ENCODE measurements around the gene ACD. TPM values are rescaled to one million over a fixed set of nuclear protein-coding genes. Genes with fewer than 3 reads are reported as not detected.
A peak's percentile ranks its signal among the peaks of the same experiment; 100 is the strongest.

The ACD gene
- total RNA-seq, 1 experiment from 2014 or later, result 34.1 TPM

DNA sequence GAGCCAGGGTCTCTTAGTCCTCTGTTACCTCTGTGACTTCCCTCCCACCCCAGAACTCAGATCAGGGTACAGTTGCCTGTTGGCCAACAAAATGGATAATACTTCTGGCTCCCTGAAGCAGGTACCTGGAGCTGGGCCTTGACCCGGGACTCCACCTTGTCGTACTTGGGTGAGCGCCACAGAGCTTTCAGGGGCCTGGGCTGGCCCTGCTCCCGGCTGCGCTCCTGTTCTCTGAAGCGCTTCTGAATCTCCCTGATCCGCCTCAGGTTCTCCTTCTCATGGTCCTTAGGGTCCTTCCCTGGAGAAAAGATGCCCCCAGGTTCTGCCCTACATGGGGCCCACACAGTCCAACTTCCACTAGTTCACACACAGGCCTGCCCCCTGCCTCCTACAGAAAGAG is 4.8 kb upstream of the ACD start:
- Mint-ChIP-seq H3K4me3 (peak overlapping the region; percentile 38 to 54; a peak in 3 of 5 replicates), H3K36me3 (ENCODE audit: insufficient read depth in 1 of 3, low read depth in 3 of 3) (peaks cover 3 to 11% (median 8%) of the 10 kb centered on the region in 3 experiments; a peak in 5 of 7 replicates), H3K27ac (no peak overlapping the region), H3K27me3 (ENCODE audit: low read depth) (peaks cover 4% of the 10 kb centered on the region), H3K9me3 (no peaks in the 10 kb centered on the region), H3K4me1 (peaks cover 9 to 30% of the 10 kb centered on the region in 2 experiments; a peak in 3 of 4 replicates)
- no peak overlapping the region for H2BK120ac ChIP-seq (ENCODE audit: low read depth, low read length, poor library complexity, severe bottlenecking)
- DNase-seq, result no peak
- H3K23me2 ChIP-seq (ENCODE audit: insufficient read length, low read depth, low read length, poor library complexity, severe bottlenecking), result peaks cover 11% of the 10 kb centered on the region
- no peak overlapping the region for H3K23ac ChIP-seq (ENCODE audit: insufficient read length, low read depth, low read length)
- H3K56ac ChIP-seq (ENCODE audit: insufficient read length, low read depth, low read length), result no peak overlapping the region
- no peak overlapping the region for H3K14ac ChIP-seq (ENCODE audit: insufficient read depth, low read length)
- no peak overlapping the region for H3K4me2 ChIP-seq (ENCODE audit: insufficient read depth, insufficient read length, low read length)
- no peak overlapping the region for H4K91ac ChIP-seq (ENCODE audit: insufficient read length, low read depth, low read length)
- H2AFZ ChIP-seq (ENCODE audit: low read length), result no peak overlapping the region
- H2AK5ac ChIP-seq (ENCODE audit: insufficient read length, low read length), result no peak overlapping the region
- H2BK15ac ChIP-seq (ENCODE audit: low read depth, low read length), result no peak overlapping the region
- no peak overlapping the region for H2BK12ac ChIP-seq (ENCODE audit: insufficient read length, low read depth, low read length)
- no peak for TF ChIP-seq CTCF (conservative IDR thresholded peaks at IDR 0.05)
- H3K27ac ChIP-seq (ENCODE audit: insufficient read length, low read depth, low read length), result no peak overlapping the region
- no peaks in the 10 kb centered on the region for H4K20me1 ChIP-seq (ENCODE audit: control insufficient read depth, insufficient read depth, insufficient read length)
- no CpG with 5 or more reads among the region's 7 CpGs for WGBS (ENCODE audit: extremely low coverage, insufficient read length, low lambda C conversion rate)
- no peak overlapping the region for H3T11ph ChIP-seq (ENCODE audit: low read length)
- no peak overlapping the region for H3K4ac ChIP-seq (ENCODE audit: low read depth, low read length)
- no peak overlapping the region for H2BK5ac ChIP-seq (ENCODE audit: insufficient read length, low read length)
- H4K5ac ChIP-seq (ENCODE audit: insufficient read length, low read depth, low read length), result no peak overlapping the region
- H3K4me1 ChIP-seq (ENCODE audit: insufficient read depth, low read length), result no peaks in the 10 kb centered on the region
- no peaks in the 10 kb centered on the region for H3K79me1 ChIP-seq (ENCODE audit: insufficient read depth, low read depth, low read length, poor library complexity, severe bottlenecking)
- no peak overlapping the region for H3K9ac ChIP-seq (ENCODE audit: extremely low read depth, insufficient read length, low read length)
- H4K8ac ChIP-seq (replicated peaks; ENCODE audit: insufficient read length, low read depth, low read length), result no peak overlapping the region
- H3K18ac ChIP-seq (ENCODE audit: insufficient read length, low read depth, low read length), result no peak overlapping the region
- H2BK20ac ChIP-seq (ENCODE audit: low read depth, low read length, poor library complexity, severe bottlenecking), result no peak overlapping the region
- H3K27me3 ChIP-seq (ENCODE audit: insufficient read depth, low read length), result no peaks in the 10 kb centered on the region
- no peaks in the 10 kb centered on the region for H3K9me3 ChIP-seq (ENCODE audit: control insufficient read depth, low read depth, low read length)
- H3K79me2 ChIP-seq (ENCODE audit: insufficient read depth, low read length), result no peaks in the 10 kb centered on the region

Measured in H9 (cell line).